Dedifferentiated amniotic fluid mesenchymal stem cell (primary cell): ENCODE measurements around the gene IGF1.

Experiments
- DNase-seq: peaks from one replicate; pipeline ENCODE4 v3.0.0-alpha.2; 2016; ENCODE audit errors: extremely low spot score

IGF1 gene

GRCh38 chr12:102496591-102496990 lies 16.2 kb upstream of the IGF1 start:
- DNase-seq = no peak

DNA sequence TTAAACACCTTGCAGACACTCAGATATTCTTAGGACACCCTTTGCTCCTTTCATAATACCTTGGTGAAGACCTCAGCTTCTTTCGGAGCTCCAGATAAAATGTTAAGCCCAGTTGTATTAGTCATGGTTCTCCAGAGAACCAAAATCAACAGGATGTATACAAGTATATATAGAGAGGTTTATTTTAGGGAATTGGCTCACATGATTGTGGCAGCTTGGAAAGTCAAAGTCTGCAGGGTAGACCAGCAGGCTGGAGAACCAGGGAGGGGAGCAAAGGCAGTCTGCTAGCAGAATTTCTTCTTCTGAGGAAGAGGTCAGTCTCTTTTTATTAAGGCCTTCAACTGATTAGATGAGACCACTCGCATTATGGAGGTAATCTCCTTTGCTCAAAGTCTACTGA lies 6.9 kb upstream of the IGF1 start:
- DNase-seq = no peak

GRCh38 chr12:102486153-102486552 lies 5.8 kb upstream of the IGF1 start:
- no peak for DNase-seq

GRCh38 chr12:102484428-102484958 lies 4.1 kb upstream of the IGF1 start:
- no peak for DNase-seq

GRCh38 chr12:102484017-102484416 lies 3.7 kb upstream of the IGF1 start:
- no peak for DNase-seq

DNA sequence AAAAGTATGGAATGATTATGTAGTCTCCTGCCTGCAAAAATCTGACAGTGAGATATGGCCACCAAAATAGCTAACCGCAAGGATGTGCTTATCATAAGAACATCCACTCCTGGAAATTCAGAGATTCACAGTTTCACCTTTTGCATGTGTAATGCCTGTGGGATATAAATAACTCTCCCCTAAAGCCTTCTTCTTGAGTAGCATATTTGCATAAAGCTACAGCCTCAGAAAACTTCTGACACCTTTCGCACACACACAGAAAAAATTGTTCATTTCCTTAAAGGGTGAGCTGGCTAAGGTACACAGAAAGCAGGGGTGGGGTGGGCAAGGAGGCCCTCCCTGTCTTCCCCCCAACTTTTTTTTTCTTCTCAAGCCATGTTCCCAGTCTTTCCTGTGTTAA lies 3.1 kb upstream of the IGF1 start:
- DNase-seq = no peak

DNA sequence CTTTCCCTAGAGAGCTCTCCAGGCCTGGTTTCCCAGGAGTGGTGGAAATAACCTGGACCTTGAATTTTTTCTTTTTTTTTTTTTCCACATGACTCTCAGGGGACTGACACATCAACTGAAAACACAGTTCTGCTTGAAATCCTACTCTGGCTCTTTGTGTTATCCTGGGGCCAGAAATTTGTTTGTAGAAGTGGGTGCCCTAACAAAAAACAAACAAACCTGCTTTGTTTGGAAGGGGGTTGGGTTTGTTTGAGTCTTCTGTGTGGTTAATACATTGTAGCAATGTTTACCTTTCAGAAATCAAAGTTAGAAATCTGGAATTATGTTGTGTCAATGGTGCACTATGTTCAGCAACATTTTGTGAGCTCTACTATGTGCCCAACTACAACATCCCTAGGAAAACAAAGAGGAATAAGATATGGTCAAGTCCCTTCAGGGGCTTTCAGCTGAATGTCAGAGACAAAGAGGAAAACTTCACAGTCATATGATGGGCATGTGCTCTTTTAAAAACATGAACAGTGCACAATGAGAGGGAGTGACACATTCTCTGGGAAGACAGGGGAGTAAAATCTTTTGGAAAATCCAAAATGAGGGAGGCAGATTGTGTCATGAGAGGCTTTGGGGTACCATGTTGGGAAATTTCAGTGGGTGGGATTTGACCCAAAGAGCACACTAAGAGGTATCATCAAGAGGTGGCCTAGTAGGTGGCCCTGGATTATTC lies 1.5 kb upstream of the IGF1 start:
- no peak for DNase-seq

GRCh38 chr12:102479939-102480338 lies 424 bp downstream of the IGF1 start:
- no peak for DNase-seq

DNA sequence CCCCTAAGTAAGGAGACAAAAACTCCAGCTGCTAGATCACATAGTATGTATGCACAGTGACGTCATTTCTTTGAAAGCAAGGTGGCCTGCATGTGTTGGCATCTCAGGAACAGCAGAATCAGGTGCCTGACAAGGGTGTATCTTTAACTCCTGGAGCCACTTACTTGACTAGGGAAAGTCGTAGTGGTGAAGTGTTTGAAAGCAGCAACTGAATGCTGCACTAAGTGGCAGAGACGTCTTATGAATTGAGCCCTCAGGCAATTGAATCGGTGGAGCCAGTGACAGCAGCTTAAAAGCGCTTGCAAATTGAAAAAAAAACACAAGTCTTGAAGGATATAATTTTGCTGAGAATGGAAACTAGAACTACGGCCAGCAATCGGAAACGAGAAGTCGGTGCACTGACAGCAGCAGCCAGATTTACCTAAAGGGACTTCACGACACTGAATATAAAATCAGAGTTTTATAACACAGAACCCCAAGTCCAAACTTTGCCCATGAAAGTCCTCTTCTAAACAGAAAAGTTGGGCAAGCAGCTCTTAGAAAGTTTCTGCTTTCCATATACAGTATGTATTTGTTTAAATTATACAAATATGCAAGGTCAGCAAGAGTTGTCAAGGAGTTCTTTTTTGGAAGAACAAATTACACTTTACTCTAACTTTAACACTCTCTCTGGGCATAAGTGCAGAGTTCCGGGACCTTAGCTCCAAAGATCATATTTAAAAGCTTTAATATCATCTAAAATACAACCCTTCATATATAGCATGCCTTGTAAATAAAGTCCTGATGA lies 1.1 kb downstream of the IGF1 start:
- DNase-seq = no peak

- DNase-seq = no peak
Observed at GRCh38 chr12:102478405-102479098, 1.8 kb downstream of the IGF1 start.

DNA sequence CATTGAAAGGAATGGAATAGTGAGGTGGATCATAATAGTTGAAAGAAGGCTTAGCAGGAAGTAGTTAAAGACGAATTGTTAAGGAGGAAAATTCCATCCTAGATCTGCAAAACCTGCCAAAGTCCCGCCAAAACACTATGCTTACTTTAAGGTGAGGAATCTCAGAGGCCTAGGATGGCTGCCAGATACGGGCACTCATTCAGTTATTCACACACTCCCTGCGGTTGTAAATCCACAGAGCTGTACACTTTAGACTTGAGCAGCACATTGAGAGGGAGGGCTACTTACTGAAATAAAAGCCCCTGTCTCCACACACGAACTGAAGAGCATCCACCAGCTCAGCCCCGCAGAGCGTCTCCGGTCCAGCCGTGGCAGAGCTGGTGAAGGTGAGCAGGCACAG lies 5.0 kb downstream of the IGF1 start:
- DNase-seq = no peak

- DNase-seq = no peak
Observed at GRCh38 chr12:102474438-102475064, 5.8 kb downstream of the IGF1 start.

DNA sequence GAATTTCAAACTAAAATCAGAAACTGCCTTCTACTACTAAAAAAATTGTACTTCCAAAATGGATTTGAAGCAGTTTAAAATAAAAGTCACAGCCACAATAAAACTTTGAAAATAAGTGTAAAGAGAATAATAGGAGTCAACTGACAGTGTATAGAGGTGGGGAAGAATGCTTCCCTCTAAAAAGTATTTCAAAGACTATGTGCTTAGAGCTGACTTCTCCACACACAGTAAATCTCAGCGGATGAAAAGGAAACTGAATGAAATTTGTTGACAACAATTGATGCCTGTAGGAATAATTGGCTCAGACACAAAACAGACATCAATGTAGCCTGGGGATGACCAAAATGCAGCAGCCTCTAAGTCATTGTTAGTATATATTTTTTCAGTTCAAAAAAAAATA lies 7.9 kb downstream of the IGF1 start:
- DNase-seq = no peak

DNA sequence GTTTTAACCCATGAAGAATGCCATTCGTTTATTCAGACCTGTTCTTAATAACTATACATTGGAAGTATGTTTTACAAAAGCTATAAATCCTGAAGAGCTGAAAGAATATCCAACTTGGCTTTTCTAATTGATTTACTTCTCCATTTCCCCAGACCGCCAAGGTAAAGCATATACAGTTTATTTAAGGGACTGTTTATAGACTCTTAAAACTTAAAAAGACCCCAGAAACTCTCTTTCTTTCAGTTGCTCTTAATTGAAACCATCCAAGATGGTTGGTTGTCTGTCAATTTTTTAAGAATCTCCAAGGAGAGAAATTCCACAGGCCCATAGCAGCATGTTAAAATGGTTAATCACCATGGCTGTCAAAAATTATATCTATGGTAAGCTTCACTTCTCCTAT lies 8.8 kb downstream of the IGF1 start:
- no peak for DNase-seq

GRCh38 chr12:102470945-102471344 lies 9.4 kb downstream of the IGF1 start:
- no peak for DNase-seq

DNA sequence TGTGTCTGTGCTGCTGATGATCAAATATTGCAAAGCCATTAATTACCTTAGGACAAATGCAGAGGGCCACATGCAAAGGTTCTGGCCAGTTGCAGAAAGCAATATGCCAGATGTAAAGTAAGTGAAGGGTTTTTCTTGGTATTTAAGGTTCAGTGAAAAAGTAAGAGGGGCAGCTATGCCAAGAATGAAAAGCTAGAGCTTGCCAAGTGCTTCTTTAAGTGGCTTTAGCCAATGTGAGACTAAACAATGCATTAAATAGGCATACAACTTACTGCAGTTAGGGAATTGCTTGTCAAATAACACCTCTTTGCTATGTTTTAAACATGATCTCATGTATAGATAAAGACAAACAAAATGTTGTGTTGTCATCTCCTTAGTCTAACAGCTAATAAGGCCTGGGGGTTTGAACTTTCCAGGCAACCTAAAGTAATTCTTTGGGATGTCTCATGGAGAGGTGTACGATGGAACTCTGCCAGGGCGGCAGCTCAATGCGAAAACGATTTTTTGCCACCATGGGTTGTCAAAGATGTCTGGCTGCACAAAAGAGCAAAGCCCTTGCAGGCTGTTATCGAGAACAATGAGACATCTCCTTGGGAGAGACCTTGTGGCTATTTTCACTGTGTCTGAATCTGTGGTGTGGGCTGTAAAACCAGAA lies 12.0 kb downstream of the IGF1 start:
- no peak for DNase-seq

DNA sequence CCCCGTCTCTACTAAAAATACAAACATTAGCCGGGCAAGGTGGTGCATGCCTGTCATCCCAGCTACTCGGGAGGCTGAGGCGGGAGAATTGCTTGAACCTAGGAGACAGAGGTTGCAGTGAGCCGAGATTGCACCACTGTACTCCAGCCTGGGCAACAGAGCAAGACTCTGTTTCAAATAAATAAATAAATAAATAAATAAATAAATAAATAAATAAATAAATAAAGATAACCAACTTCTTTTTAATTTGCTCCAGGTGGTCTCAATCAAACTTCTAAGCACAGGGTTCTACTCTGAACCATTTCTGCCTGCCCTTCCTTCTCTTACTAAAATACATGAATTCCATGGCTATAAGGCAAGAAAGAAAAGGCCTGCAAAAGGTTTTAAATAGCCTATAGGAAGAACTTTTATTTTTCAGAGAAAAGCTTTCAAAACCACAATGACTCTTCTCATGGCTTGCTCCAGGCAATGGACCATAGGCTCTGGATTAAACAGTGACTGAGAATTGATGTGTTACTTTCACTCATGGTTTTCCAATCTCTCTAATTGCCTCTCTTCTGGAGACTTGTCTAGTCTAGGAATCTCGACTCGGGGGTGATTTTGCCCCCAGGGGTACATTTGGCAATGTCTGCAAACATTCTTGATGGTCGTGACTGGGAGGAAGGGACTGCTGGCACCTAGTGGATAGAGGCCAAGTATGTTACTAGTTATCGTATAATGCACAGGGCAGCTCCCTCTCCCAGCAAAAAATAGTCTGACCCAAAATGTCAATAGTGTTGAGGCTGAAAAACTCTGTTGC lies 14.4 kb downstream of the IGF1 start:
- no peak for DNase-seq

DNA sequence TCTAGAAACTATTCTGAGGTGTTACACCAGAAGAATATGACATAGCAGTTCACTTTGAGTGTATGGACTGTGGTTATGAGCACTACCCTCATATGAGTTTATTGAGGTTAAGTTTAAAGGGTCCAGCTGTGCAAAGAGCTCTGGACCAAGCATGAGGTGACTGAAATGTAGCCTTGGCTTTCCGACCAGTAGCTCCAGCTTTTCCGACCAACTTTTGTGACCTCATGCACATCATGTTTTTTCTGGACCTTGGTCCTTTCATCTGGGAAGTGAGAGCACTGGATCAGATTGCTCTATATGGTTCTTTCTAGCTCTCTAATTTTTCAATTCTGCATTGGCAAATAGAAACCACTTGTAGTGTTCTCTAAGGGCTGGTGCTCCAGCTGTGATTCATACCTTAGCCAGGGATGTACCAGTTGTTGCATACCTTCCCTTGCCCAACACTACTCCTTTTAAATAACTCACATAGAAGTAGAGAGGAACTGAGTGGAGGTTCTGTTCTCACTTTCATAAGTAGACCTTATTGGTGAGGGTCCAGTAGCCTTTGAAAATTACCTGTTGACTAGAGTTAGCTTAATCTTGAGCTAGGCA lies 16.6 kb downstream of the IGF1 start:
- no peak for DNase-seq

DNA sequence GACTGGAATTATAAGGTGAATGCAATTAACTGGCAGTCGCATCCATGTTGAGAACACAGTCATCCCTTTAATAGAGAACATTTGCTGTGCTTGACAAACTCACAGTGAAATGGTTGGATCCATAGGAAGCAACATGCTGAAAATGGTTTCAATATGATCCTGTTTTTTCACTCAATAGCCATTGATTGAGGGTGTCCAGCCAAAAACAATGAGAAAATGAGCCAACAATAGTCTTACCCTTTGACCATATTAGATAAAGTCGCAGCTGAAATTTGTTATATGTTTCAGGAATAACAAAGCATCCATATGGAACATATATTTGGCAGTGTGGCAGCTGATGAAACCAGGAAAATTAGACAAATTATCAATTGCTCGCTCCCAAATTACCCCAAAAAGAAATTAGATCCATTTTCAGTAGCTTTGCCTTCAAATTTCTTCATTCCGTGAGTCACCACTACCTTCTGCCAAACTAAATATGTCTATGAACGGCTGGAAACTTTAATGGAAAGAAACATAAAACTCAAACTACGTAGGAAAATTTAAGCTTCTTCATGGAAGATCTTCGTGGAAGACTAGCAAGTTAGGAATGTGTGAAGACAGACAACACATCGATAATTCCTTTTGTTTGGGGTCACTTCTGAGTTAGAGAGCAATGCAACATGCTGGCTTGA lies 17.4 kb downstream of the IGF1 start:
- peak; percentile 87 for DNase-seq

- no peak for DNase-seq
Observed at GRCh38 chr12:102462386-102462785, 18.0 kb downstream of the IGF1 start.
